Neural cell (in vitro differentiated cells): ENCODE results near the gene RAD9A. TPM values are rescaled to one million over a fixed set of nuclear protein-coding genes. Genes with fewer than 3 reads are reported as not detected.

Source experiments
- H2AFZ ChIP-seq: fragments of 200-600, 300-800 bp; sonication (generic), shearing (Covaris generic); 2 replicates; pipeline ENCODE4 v1.6.0; 2014; ENCODE audit warnings: low read depth, mild to moderate bottlenecking, antibody characterized with exemption, low read length, moderate library complexity
- H3F3A ChIP-seq: fragments of 200-600 bp; shearing (Covaris generic); 2 replicates; pipeline ENCODE4 v1.6.1; 2016; ENCODE audit warnings: mild to moderate bottlenecking, moderate library complexity, mixed read lengths, antibody characterized with exemption, low read length; ENCODE audit not compliant: insufficient read depth, poor library complexity, severe bottlenecking
- H3K27ac ChIP-seq: fragments of 200-600, 300-800 bp; sonication (generic), shearing (Covaris generic); 2 replicates; pipeline ENCODE4 v1.5.1; 2014; ENCODE audit warnings: mild to moderate bottlenecking, low read length, moderate library complexity
- H3K27me3 ChIP-seq: fragments of 300-800, 200-600 bp; sonication (generic), shearing (Covaris generic); 2 replicates; pipeline ENCODE4 v1.6.0; 2014; ENCODE audit warnings: mild to moderate bottlenecking, low read depth, low read length, moderate library complexity; ENCODE audit not compliant: insufficient read depth
- H3K36me3 ChIP-seq: fragments of 300-800, 200-600 bp; sonication (generic), shearing (Covaris generic); 2 replicates; pipeline ENCODE4 v1.5.1; 2014; ENCODE audit warnings: mild to moderate bottlenecking, antibody characterized with exemption, low read length, moderate library complexity; ENCODE audit not compliant: insufficient read depth
- H3K4me2 ChIP-seq: fragments of 300-800, 200-600 bp; sonication (generic), shearing (Covaris generic); 2 replicates; pipeline ENCODE4 v1.6.0; 2014; ENCODE audit warnings: mild to moderate bottlenecking, low read length
- H3K4me3 ChIP-seq: fragments of 300-800, 200-600 bp; sonication (generic), shearing (Covaris generic); 2 replicates; pipeline ENCODE4 v1.5.1; 2014; ENCODE audit warnings: mild to moderate bottlenecking, low read length, moderate library complexity
- H3K79me2 ChIP-seq: fragments of 200-600 bp; shearing (Covaris generic); replicated peaks from 2 replicates; pipeline ENCODE4 v1.6.0; 2014; ENCODE audit warnings: mild to moderate bottlenecking, low read length, moderate library complexity; ENCODE audit not compliant: insufficient read depth
- H3K9ac ChIP-seq: fragments of 300-800, 200-600 bp; sonication (generic), shearing (Covaris generic); 2 replicates; pipeline ENCODE4 v1.6.1; 2016; ENCODE audit warnings: mild to moderate bottlenecking, low read length, mixed read lengths
- H3K9me2 ChIP-seq: fragments of 200-600 bp; shearing (Covaris generic); 2 replicates; pipeline ENCODE4 v1.6.1; 2016; ENCODE audit warnings: mild to moderate bottlenecking, low read length, mixed read lengths; ENCODE audit not compliant: insufficient read depth
- H3K9me3 ChIP-seq: fragments of 200-600, 300-800 bp; sonication (generic), shearing (Covaris generic); 2 replicates; pipeline ENCODE4 v1.6.1; 2016; ENCODE audit warnings: mild to moderate bottlenecking, mixed run types, low read length, moderate library complexity, mixed read lengths
- H4K20me1 ChIP-seq: fragments of 200-600 bp; shearing (Covaris generic); 2 replicates; pipeline ENCODE4 v1.6.1; 2016; ENCODE audit warnings: mild to moderate bottlenecking, mixed run types; ENCODE audit not compliant: insufficient read depth
- CTCF ChIP-seq: fragments of 450-650 bp; IDR thresholded peaks from 2 replicates; pipeline ENCODE4 v1.5.1; 2014; ENCODE audit warnings: antibody characterized with exemption, mild to moderate bottlenecking, moderate library complexity; ENCODE audit not compliant: poor library complexity, severe bottlenecking
- EZH2 ChIP-seq: fragments of 200-600, 300-800 bp; shearing (Covaris generic), sonication (generic); IDR thresholded peaks from 2 replicates; pipeline ENCODE4 v1.6.1; 2014; ENCODE audit warnings: antibody characterized with exemption, low read length, borderline replicate concordance, mild to moderate bottlenecking; ENCODE audit not compliant: insufficient read depth, poor library complexity, severe bottlenecking
- MXI1 ChIP-seq: fragments of 450-650 bp; conservative IDR thresholded peaks from 2 replicates; pipeline ENCODE4 v1.6.1; 2014; ENCODE audit warnings: antibody characterized with exemption, mild to moderate bottlenecking; ENCODE audit not compliant: poor library complexity, severe bottlenecking
- POLR2AphosphoS5 ChIP-seq: IDR thresholded peaks from 2 replicates; pipeline ENCODE4 v1.6.1; 2012
- RAD21 ChIP-seq: fragments of 450-650 bp; conservative IDR thresholded peaks from 2 replicates; pipeline ENCODE4 v1.6.1; 2014; ENCODE audit warnings: antibody characterized with exemption, mild to moderate bottlenecking, moderate library complexity
- REST ChIP-seq: IDR thresholded peaks from 2 replicates; pipeline ENCODE4 v1.6.1; 2012; ENCODE audit warnings: borderline replicate concordance
- SMC3 ChIP-seq: fragments of 450-650 bp; conservative IDR thresholded peaks from 2 replicates; pipeline ENCODE4 v1.6.1; 2014; ENCODE audit warnings: antibody characterized with exemption, mild to moderate bottlenecking, moderate library complexity; ENCODE audit not compliant: poor library complexity
- TAF1 ChIP-seq: IDR thresholded peaks from 2 replicates; pipeline ENCODE4 v1.6.1; 2012; ENCODE audit warnings: low read depth
- polyA plus RNA-seq: library from polyadenylated mRNA; depleted of rRNA; stranded (reverse); fragments of >200 nt; gene quantifications from 2 replicates; pipeline ENCODE4 v1.2.3, GENCODE V29; 2014

The RAD9A gene
- polyA plus RNA-seq, 1 donor from 2014 or later: 59.6 TPM

GRCh38 chr11:67431346-67432249 lies 39.8 kb downstream of the RAD9A start:
- Histone ChIP-seq H3K4me2 (no peak overlapping the region), H3F3A (no peaks in the 10 kb centered on the region), H2AFZ (no peak overlapping the region), H4K20me1 (no peaks in the 10 kb centered on the region), H3K4me3 (no peak overlapping the region), H3K36me3 (no peaks in the 10 kb centered on the region), H3K27me3 (no peaks in the 10 kb centered on the region), H3K9me3 (no peaks in the 10 kb centered on the region), H3K9me2 (no peaks in the 10 kb centered on the region), H3K27ac (no peak overlapping the region), H3K9ac (no peak overlapping the region), H3K79me2 (peaks cover 9% of the 10 kb centered on the region)
- TF ChIP-seq MXI1: no peak
- TF ChIP-seq CTCF: no peak
- TF ChIP-seq RAD21: no peak
- TF ChIP-seq SMC3: no peak
- TF ChIP-seq POLR2AphosphoS5: no peak
- TF ChIP-seq TAF1: no peak

GRCh38 chr11:67432655-67433349 lies 41.0 kb downstream of the RAD9A start:
- Histone ChIP-seq H3K79me2 (peaks cover 9% of the 10 kb centered on the region), H2AFZ (no peak overlapping the region), H3K36me3 (no peaks in the 10 kb centered on the region)

More at GRCh38 chr11:67432655-67433349, 41.0 kb downstream of the RAD9A start:
- H3F3A ChIP-seq: no peaks in the 10 kb centered on the region
- no peak overlapping the region for H3K4me3 ChIP-seq
- no peak overlapping the region for H3K27ac ChIP-seq
- no peaks in the 10 kb centered on the region for H3K9me3 ChIP-seq
- no peak overlapping the region for H3K4me2 ChIP-seq
- H4K20me1 ChIP-seq: no peaks in the 10 kb centered on the region
- TF ChIP-seq CTCF: no peak
- TF ChIP-seq RAD21: no peak
- no peak for TF ChIP-seq POLR2AphosphoS5
- TF ChIP-seq SMC3: no peak
- TF ChIP-seq EZH2: no peak
- TF ChIP-seq REST: no peak
- no peak for TF ChIP-seq MXI1
- H3K27me3 ChIP-seq: no peaks in the 10 kb centered on the region
- H3K9me2 ChIP-seq: no peaks in the 10 kb centered on the region
- H3K9ac ChIP-seq: no peak overlapping the region
